GM12801 (cell line): Measurements from ENCODE around the gene JAK1.

Source experiments
- TF ChIP-seq, protein P1 (sequence below): IDR thresholded peaks from one replicate; pipeline ENCODE4 v1.5.1; 2011; ENCODE audit warnings: control low read depth; ENCODE audit not compliant: insufficient read length; ENCODE audit errors: extremely low read depth

JAK1 gene

GRCh38 chr1:64922336-64922735 is 44.0 kb downstream of the JAK1 start:
- TF ChIP-seq, protein P1, sequence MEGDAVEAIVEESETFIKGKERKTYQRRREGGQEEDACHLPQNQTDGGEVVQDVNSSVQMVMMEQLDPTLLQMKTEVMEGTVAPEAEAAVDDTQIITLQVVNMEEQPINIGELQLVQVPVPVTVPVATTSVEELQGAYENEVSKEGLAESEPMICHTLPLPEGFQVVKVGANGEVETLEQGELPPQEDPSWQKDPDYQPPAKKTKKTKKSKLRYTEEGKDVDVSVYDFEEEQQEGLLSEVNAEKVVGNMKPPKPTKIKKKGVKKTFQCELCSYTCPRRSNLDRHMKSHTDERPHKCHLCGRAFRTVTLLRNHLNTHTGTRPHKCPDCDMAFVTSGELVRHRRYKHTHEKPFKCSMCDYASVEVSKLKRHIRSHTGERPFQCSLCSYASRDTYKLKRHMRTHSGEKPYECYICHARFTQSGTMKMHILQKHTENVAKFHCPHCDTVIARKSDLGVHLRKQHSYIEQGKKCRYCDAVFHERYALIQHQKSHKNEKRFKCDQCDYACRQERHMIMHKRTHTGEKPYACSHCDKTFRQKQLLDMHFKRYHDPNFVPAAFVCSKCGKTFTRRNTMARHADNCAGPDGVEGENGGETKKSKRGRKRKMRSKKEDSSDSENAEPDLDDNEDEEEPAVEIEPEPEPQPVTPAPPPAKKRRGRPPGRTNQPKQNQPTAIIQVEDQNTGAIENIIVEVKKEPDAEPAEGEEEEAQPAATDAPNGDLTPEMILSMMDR = no peak

- TF ChIP-seq, protein P1 = no peak
Observed at GRCh38 chr1:64921771-64922170, 44.6 kb downstream of the JAK1 start.

- TF ChIP-seq, protein P1 = no peak
Observed at GRCh38 chr1:64920941-64921589, 45.3 kb downstream of the JAK1 start.

- TF ChIP-seq, protein P1 = no peak
Observed at GRCh38 chr1:64917907-64918306, 48.4 kb downstream of the JAK1 start.

DNA sequence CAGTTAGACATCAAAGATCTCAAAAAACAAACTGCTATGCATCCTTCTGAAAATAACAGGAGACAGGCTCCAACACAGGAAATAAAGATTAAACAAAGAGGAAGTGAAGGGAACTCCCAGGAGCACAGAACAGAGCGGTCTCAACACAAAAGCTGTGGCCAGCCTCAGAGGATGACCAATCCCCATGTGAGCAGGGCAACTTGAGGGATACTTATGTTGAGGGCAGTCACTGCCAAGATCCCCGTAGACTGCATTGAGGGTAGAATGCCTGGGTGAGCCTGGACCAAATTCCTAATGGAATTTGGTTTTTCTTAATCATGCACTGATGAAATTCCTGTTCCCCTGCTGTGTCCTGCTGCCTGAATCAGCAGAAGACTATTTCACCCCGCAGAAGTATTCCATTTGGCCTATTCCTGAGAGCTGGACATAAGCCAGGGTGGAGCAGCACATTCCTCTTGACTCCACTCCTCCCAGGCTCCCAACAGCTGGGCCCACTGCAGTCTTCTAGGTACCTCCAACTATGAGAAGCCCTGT is 49.0 kb downstream of the JAK1 start:
- TF ChIP-seq, protein P1 = no peak

GRCh38 chr1:64915381-64916274 is 50.7 kb downstream of the JAK1 start:
- TF ChIP-seq, protein P1 = no peak

GRCh38 chr1:64913361-64914015 is 52.9 kb downstream of the JAK1 start:
- TF ChIP-seq, protein P1 = no peak
